Breast epithelium (tissue), 3 donors: ENCODE results near the gene MAML3.

ENCODE experiments used
- POLR2A ChIP-seq: fragments of 450-650 bp; IDR thresholded peaks from one replicate; pipeline ENCODE4 v1.6.1; 2016; ENCODE audit warnings: antibody characterized with exemption, mild to moderate bottlenecking, moderate library complexity
- POLR2AphosphoS5 ChIP-seq, 3 donors: sonication (generic); formaldehyde crosslinking; IDR thresholded peaks; one replicate each; pipeline ENCODE4 v1.6.1; 2017; ENCODE audit warnings: antibody characterized with exemption in 3 of 3
- TF ChIP-seq, protein P1 (sequence below), 3 donors: fragments of 450-650 bp; IDR thresholded peaks; one replicate each; pipeline ENCODE4 v1.5.1; 2016 to 2017; ENCODE audit warnings: antibody characterized with exemption in 3 of 3, mild to moderate bottlenecking in 3 of 3, moderate library complexity in 3 of 3

DNA sequence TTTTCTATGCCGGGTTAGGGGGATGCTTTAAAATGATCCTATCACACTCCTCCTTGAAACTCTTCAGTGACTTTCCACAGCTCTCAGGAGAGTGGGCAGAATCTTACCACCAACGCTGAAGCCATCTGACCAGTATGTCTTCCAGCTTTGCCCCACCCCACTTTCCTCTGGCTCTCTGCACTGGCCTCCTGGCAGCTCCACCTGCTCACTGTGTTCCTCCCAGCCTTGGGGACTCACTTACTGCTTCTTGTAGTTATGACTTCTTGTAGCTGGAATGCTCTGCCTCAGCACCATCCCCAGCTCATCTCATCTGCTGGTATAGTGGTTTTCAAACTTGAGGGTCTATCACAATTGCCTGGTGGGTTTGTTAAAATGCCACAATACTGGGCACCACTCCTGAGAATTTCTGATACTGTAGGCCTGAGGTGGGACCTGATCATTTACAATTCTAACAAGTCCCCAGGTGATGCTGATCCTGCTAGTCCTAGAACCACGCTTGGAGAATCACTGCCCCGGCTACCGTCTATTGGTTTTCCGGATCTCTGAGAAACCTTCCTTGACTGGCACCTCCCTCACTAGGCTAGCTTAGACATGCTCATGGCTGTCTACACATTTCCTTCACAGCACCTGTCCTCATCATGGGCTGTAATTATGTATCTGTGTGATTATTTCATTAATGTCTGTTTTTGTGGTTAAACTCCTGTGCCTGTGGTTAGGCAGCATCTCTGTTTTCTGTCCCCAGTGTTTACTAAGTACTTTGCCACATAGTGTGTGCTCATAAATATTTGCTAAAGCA, 336.1 kb downstream of the MAML3 start:
- TF ChIP-seq, protein P1, sequence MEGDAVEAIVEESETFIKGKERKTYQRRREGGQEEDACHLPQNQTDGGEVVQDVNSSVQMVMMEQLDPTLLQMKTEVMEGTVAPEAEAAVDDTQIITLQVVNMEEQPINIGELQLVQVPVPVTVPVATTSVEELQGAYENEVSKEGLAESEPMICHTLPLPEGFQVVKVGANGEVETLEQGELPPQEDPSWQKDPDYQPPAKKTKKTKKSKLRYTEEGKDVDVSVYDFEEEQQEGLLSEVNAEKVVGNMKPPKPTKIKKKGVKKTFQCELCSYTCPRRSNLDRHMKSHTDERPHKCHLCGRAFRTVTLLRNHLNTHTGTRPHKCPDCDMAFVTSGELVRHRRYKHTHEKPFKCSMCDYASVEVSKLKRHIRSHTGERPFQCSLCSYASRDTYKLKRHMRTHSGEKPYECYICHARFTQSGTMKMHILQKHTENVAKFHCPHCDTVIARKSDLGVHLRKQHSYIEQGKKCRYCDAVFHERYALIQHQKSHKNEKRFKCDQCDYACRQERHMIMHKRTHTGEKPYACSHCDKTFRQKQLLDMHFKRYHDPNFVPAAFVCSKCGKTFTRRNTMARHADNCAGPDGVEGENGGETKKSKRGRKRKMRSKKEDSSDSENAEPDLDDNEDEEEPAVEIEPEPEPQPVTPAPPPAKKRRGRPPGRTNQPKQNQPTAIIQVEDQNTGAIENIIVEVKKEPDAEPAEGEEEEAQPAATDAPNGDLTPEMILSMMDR (IDR thresholded peaks at IDR 0.05): no peak
- TF ChIP-seq POLR2A (no peak), POLR2AphosphoS5 (IDR thresholded peaks at IDR 0.05) (no peak)
